AG04449 (cell line): ENCODE results near the gene TMEM100.

Source experiments
- CTCF ChIA-PET: fragments of 350-600 bp; formaldehyde crosslinking; extraction: SDS; loops from one replicate; lab custom pipeline; 2021; ENCODE audit warnings: antibody characterized with exemption; lab: Yijun Ruan, JAX
- POLR2A ChIA-PET: fragments of 400-600, 350-600 bp; formaldehyde crosslinking; extraction: SDS; loops from one replicate; lab custom pipeline; 2020; ENCODE audit warnings: antibody characterized with exemption, inconsistent platforms; lab: Yijun Ruan, JAX
- DNase-seq: peaks from one replicate; pipeline ENCODE4 v3.0.0-alpha.2; 2010; ENCODE audit warnings: low read depth, low spot score
- H3K4me3 ChIP-seq: 2 replicates; pipeline ENCODE4 v1.5.1; 2011; ENCODE audit warnings: low read depth, mild to moderate bottlenecking, control low read depth, low read length
- TF ChIP-seq, protein P1 (sequence below): IDR thresholded peaks from one replicate; pipeline ENCODE4 v1.5.1; 2011; ENCODE audit warnings: mild to moderate bottlenecking, moderate library complexity, low read length, control low read depth, inconsistent platforms; ENCODE audit not compliant: insufficient read depth; ENCODE audit errors: missing control alignments

TMEM100 gene

DNA sequence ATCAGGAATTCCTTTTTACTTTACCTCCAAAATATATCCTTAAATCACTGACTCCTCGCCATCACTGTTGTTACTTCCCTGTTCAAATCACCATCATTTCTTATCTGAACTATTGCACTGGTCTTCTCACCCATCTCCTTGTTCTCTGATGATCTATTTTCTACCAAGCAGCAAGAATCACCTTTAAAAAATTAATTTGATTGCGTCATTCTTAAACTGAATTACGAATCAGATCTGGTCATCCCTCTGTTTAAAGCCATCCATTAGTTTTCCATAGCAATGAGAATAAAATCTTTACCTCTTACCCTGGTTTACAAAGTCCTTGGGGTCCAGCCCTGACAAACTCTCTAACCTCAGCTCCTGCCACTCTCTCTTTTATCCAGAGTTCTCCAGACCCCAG lies 42.8 kb upstream of the TMEM100 start:
- DNase-seq: no peak
- TF ChIP-seq, protein P1, sequence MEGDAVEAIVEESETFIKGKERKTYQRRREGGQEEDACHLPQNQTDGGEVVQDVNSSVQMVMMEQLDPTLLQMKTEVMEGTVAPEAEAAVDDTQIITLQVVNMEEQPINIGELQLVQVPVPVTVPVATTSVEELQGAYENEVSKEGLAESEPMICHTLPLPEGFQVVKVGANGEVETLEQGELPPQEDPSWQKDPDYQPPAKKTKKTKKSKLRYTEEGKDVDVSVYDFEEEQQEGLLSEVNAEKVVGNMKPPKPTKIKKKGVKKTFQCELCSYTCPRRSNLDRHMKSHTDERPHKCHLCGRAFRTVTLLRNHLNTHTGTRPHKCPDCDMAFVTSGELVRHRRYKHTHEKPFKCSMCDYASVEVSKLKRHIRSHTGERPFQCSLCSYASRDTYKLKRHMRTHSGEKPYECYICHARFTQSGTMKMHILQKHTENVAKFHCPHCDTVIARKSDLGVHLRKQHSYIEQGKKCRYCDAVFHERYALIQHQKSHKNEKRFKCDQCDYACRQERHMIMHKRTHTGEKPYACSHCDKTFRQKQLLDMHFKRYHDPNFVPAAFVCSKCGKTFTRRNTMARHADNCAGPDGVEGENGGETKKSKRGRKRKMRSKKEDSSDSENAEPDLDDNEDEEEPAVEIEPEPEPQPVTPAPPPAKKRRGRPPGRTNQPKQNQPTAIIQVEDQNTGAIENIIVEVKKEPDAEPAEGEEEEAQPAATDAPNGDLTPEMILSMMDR: no peak
- no peak overlapping the region for H3K4me3 ChIP-seq
- POLR2A ChIA-PET: no interaction called here
- CTCF ChIA-PET: interaction anchor here (2.6 kb wide), 1 partner anchor 239 kb away, joined by 12 read pairs; no protein-coding TSS in a partner anchor

DNA sequence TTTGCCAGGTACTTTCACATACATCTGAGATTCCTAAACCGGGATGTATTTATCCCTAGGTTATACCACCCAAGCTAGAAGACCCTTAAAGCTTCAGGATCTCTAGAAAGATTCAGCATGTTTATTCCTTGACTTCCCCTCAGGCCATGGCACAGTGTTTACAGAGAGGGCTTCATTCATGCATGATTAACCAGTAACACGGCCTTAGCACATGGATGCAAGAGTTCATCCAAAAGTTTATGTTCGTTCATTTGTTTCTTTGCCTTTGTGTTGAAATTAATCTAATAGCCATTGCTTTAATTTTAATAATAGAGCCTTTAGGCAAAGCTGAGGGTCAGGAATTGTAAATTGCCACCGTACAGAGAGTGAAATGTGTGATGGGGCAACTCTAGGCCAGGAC lies 41.9 kb upstream of the TMEM100 start:
- POLR2A ChIA-PET: no interaction called here

DNA sequence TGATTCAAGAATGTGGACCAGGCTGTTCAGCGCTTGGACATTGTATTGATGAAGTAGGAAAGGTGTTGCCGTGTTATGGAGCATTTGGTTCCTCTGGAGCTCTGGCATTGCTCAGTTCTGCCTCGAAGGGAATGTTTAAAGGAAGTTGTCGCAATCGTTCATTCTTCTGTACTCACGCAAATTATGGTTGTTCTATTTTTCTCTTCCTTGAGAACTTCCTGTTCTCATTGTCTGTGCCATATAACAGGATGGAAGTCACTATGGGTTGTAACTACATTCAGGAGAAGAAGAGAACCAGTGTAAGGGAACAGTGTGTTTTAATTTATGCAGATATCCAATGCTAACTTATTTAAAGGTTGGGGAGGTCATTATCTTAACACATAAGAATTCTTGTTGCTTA lies 41.2 kb upstream of the TMEM100 start:
- DNase-seq: no peak
- POLR2A ChIA-PET: no interaction called here
- no peak overlapping the region for H3K4me3 ChIP-seq
- TF ChIP-seq, protein P1: no peak
- CTCF ChIA-PET: interaction anchor here (2.6 kb wide), 2 partner anchors 161 to 237 kb away, joined by 9 to 12 read pairs; no protein-coding TSS in a partner anchor

More for the DNA sequence above, 41.9 kb upstream of the TMEM100 start:
- CTCF ChIA-PET: interaction anchor here (2.6 kb wide), 1 partner anchor 238 kb away, joined by 12 read pairs; no protein-coding TSS in a partner anchor
- no peak overlapping the region for H3K4me3 ChIP-seq
- no peak for DNase-seq
- TF ChIP-seq, protein P1: no peak

DNA sequence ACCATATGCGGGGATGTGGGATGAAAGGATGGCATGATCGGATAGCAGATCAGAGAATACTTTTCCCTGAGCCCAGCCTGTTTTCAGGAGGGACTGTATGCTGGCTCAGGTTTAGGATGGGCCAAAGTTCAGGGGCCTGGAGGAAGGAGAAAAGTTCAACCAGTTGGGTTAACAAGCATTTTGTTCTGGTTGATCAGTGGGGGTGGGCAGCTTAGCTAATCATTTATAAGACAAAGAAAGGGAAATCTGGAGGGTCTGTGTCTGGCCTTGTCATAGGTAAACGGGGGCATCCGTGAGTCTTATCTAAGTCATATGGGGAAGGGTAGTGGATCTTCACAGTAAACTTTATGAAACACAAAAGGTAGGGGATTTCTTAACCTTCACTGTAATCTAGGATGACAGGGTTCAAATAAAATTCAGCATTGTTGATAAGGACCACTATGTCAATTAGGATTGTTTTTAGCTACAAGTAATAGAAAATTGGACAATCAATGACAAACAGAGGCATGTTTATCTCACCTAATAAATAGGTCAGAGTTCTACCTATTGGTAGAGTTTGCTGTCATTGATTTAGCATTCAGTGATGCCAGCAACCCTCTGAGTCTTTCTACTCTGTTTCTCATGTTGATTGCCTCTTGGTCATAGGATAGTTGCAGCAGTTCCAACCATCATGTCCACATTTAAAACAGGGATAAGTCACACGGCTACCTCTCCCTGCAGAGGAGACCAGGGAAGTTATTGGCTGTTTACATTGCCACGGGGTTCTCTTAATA lies 39.6 kb upstream of the TMEM100 start:
- CTCF ChIA-PET: interaction anchor here (0.7 to 2.6 kb wide), 4 partner anchors 9 to 236 kb away, joined by 3 to 9 read pairs (median 8); no protein-coding TSS in a partner anchor

DNA sequence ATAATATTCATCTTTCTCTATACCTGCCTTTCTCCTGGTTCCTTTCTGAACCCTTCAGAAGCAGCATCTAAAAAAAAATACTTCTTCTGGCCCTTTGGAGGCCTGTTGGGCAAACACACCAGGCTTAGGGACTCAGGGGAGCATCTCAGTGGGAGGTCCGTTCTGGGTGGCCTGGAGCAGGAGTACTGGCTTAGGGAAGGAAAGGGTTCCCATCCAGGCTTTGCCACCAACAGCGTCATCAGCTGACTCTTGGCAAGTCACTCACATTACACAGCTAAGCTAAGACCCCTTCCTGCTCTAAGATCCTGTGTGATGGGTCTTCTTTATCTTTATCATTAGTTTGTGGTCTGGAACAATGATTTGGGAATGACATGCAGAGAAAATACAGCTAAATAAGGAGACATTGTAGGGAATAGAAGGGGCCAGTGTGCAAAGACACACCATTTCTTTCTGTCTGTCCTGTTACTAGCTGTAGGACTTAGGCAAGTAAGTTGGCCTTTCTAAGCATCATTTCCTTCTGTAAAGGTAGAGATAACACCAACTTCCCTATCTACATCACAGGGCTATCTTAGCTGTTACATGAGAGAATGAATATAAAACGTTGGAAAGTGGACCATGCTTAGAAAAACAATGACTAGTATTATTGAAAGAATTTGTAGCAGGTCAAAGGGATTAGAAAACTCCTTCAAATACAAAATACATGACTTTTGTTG lies 38.1 kb upstream of the TMEM100 start:
- TF ChIP-seq, protein P1: no peak
- H3K4me3 ChIP-seq: no peak overlapping the region
- CTCF ChIA-PET: interaction anchor here (1.3 to 1.6 kb wide), 3 partner anchors 10 to 43 kb away, joined by 4 read pairs; no protein-coding TSS in a partner anchor
- POLR2A ChIA-PET: interaction anchor here (0.9 kb wide), 1 partner anchor 10 kb away, joined by 4 read pairs; the partner anchor contains the start of gene PCTP
- no peak for DNase-seq

More for the DNA sequence above, 39.6 kb upstream of the TMEM100 start:
- no peak overlapping the region for H3K4me3 ChIP-seq
- TF ChIP-seq, protein P1: no peak
- POLR2A ChIA-PET: no interaction called here
- no peak for DNase-seq
